ENCODE data around the gene ABHD15. TPM values are rescaled to one million over a fixed set of nuclear protein-coding genes. Genes with fewer than 3 reads are reported as not detected.

ABHD15 gene
- total and polyA plus RNA-seq, 9 of the 15 experiments (the other 6 are each of a cell fraction or from before 2014, with no cell fraction given) = 0.85 to 4.2 (median 2.1) TPM

DNA sequence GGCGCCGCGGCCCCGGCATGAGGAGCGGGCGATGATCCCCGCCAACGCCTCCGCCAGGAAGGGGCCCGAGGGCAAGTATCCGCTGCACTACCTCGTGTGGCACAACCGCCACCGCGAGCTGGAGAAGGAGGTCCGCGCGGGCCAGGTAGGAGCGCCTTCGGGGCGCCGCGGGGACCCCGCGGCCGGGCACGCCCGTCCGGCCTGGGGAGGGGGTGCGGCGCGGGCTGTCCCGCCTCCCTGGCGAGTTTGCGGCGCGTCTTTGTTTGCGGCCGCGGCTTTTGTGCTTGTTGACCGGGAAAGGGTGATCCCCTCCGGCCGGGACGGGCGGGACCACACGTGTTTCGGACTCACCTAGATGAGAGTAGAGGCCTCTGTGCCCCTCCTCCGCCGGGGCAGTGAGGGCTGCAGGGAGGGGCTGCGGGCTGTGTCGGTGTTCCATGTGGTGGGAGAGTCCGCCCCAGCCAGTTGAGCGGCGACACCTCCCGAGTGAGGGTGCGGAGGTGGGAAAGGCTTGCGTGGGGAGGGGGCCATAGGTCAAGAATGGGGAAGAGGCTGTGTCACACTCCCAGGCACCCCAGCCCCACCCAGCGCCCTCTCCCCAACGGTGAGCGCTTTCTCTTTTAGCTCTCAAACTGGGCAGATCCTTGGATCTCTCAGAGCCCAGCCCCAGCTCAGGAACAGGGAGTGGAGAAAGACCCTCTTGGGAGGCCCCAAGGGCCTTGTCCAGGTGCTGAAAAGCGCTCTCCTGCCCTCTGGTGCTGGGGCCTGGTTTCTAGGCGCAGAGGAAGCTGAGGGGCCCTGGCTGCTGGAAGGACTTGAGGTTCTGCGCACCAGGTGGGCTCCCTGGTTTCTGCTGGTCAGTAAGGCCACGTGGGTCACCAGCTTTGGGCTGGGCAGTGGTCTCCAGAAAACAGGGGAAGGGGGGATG is 27.0 kb upstream of the ABHD15 start (continued):
- TF ChIP-seq MGA (IDR thresholded peaks at IDR 0.05) (no peak), SAFB (IDR thresholded peaks at IDR 0.05; ENCODE audit: borderline replicate concordance, low read depth, low read length) (no peak), BCL6 (CRISPR knock-in tag; IDR thresholded peaks at IDR 0.05) (no peak), ZNF224 (CRISPR knock-in tag; IDR thresholded peaks at IDR 0.05) (peak; percentile 89; the same call in 1 of the 2 replicates), ILF3 (IDR thresholded peaks at IDR 0.05; ENCODE audit: borderline replicate concordance) (no peak), ZBTB12 (CRISPR knock-in tag; IDR thresholded peaks at IDR 0.05) (no peak), TAL1 (IDR thresholded peaks at IDR 0.05) (no peak), ZNF280A (IDR thresholded peaks at IDR 0.05; ENCODE audit: low read depth, partially characterized antibody) (no peak), ZNF707 (CRISPR knock-in tag; conservative IDR thresholded peaks at IDR 0.05) (no peak), NEUROD1 (IDR thresholded peaks at IDR 0.05; ENCODE audit: borderline replicate concordance, low read depth, low read length, partially characterized antibody) (no peak), BCOR (IDR thresholded peaks at IDR 0.05) (no peak), ZNF76 (CRISPR knock-in tag; IDR thresholded peaks at IDR 0.05; ENCODE audit: borderline replicate concordance) (no peak), C11orf30 (IDR thresholded peaks at IDR 0.05; ENCODE audit: low read depth) (no peak)
